Nephron progenitor cell (in vitro differentiated cells): Measurements from ENCODE around the gene LATS2.

Experiments used
- DNase-seq: peaks from one replicate; pipeline ENCODE4 v3.0.0; 2021
- H3K27ac Mint-ChIP-seq: 2 replicates; pipeline ENCODE4 v1.8.0; 2021; ENCODE audit warnings: mild to moderate bottlenecking, moderate library complexity, mixed read lengths
- H3K27me3 Mint-ChIP-seq: 2 replicates; pipeline ENCODE4 v1.8.0; 2021; ENCODE audit warnings: mild to moderate bottlenecking, low read depth, mixed read lengths; ENCODE audit not compliant: poor library complexity
- H3K36me3 Mint-ChIP-seq: 2 replicates; pipeline ENCODE4 v1.8.0; 2021; ENCODE audit warnings: low read depth, mixed read lengths
- H3K4me1 Mint-ChIP-seq: 2 replicates; pipeline ENCODE4 v1.8.0; 2021; ENCODE audit warnings: mixed read lengths
- H3K4me3 Mint-ChIP-seq: 2 replicates; pipeline ENCODE4 v1.8.0; 2021; ENCODE audit warnings: mild to moderate bottlenecking, moderate library complexity, mixed read lengths
- H3K9me3 Mint-ChIP-seq: 2 replicates; pipeline ENCODE4 v1.8.0; 2021; ENCODE audit warnings: mild to moderate bottlenecking, moderate library complexity, mixed read lengths
- CTCF ChIP-seq: fragments of 200-600 bp; sonication (generic); IDR thresholded peaks from 2 replicates; pipeline ENCODE4 v1.5.0; 2021; ENCODE audit warnings: antibody characterized with exemption

Gene LATS2

GRCh38 chr13:20977394-20977793 lies 84.0 kb downstream of the LATS2 start:
- Mint-ChIP-seq H3K27ac (no peak overlapping the region), H3K4me3 (no peak overlapping the region), H3K27me3 (no peaks in the 10 kb centered on the region), H3K9me3 (no peaks in the 10 kb centered on the region), H3K36me3 (peaks cover 58% of the 10 kb centered on the region), H3K4me1 (no peaks in the 10 kb centered on the region)
- no peak for TF ChIP-seq CTCF
- no peak for DNase-seq

DNA sequence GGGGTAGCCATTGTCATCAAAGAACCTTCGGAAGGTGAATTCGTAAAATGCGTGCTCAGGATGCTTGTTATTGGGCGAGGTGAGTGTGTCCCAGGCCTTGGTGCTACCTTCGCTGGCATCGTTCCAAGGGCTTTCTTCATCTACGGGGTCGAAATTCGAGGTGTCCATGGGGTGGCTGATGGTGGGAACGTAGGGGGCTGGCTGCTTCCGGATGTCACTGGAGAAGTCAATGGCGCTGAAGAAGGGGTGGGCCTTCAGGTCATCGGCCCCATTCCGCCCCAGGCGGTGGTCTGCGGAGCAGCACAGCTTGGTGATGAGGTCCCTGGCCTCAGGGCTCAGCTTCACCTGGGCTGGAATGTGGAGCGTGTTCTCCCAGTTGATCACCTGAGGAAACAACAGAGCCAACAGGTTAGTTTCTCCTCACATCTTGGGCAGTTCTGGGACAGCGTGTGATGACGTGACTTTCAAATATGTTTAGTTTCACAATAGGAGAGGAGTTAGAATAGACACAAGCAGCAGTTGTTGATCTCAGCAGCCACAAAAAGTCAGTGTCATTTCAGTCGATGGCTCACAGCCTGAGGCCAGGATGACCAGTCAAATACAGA lies 86.3 kb downstream of the LATS2 start:
- Mint-ChIP-seq H3K9me3 (no peaks in the 10 kb centered on the region), H3K4me3 (no peak overlapping the region), H3K4me1 (no peaks in the 10 kb centered on the region), H3K27me3 (no peaks in the 10 kb centered on the region), H3K27ac (peak overlapping the region; percentile 36), H3K36me3 (peaks cover 44% of the 10 kb centered on the region)
- TF ChIP-seq CTCF: no peak
- DNase-seq: no peak

DNA sequence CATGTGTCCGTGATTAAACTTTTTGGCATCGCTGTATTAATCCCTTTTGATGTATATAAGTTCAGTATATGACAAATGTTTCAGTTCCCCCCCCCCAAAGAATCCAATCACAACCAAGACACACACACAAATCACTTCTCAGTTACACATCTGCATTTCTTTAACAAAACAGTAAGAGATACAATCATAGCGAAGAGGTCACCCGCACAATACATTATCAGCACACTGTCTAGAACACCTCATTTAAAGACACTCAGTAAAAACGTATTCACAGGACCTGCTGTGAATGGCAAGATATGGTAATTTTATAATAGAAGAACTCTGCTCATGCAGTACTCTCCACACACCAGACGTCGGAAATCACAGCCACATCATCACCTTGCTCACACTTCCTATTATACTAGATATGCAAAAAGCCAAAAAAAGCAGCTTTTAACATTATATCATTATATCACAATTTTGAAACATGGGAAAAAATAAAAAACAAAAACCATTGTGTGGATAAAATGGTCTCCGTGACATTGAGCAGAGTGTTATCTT lies 87.4 kb downstream of the LATS2 start:
- no peak for DNase-seq
- peaks cover 2% of the 10 kb centered on the region for H3K9me3 Mint-ChIP-seq
- no peaks in the 10 kb centered on the region for H3K27me3 Mint-ChIP-seq
- H3K36me3 Mint-ChIP-seq: peaks cover 40% of the 10 kb centered on the region
- peak overlapping the region; percentile 3 for H3K27ac Mint-ChIP-seq
- H3K4me1 Mint-ChIP-seq: no peaks in the 10 kb centered on the region
- H3K4me3 Mint-ChIP-seq: no peak overlapping the region
- TF ChIP-seq CTCF: no peak

DNA sequence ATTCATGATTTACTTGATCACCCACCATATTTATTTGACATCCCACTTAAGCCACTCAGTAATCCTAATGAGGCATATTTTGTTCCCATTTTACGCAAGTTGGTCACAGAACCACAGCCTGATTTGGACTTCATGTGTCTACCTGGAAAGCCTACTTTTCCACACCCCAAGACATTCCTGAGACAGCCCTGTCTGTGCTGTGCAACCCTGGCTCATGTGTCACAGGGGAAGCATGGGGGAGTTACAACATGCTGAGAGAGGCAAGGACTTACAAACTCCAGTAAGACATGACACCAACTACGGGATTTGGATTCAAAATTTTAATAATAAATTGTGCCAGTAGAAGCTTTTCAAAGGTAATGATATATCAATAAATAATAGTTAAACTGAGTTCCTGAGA lies 88.7 kb downstream of the LATS2 start:
- Mint-ChIP-seq H3K9me3 (peaks cover 11% of the 10 kb centered on the region), H3K36me3 (peaks cover 40% of the 10 kb centered on the region), H3K4me1 (no peaks in the 10 kb centered on the region), H3K4me3 (no peak overlapping the region), H3K27me3 (no peaks in the 10 kb centered on the region), H3K27ac (no peak overlapping the region)
- no peak for TF ChIP-seq CTCF
- no peak for DNase-seq

DNA sequence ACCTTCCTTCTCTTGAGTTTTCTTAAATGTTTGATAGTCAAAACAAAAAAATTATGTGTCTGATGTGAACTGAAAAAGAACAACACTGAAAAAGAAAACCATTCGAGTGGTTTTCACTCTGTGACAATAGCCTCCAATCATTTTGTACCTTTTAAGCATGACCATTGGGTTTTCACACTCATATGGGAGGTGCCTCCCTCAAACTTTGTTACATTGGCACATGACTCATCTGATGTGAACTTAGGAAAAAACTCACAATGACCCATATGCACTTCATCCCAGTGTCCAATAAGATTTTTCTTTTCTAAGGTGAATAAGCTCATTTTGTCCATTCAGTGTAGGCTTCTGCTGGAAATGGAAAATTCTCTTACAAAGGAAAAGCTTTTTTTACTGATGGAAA lies 92.2 kb downstream of the LATS2 start:
- no peak for TF ChIP-seq CTCF

GRCh38 chr13:20968745-20969144 lies 92.6 kb downstream of the LATS2 start:
- Mint-ChIP-seq H3K27ac (no peak overlapping the region), H3K9me3 (peaks cover 15% of the 10 kb centered on the region), H3K4me1 (no peaks in the 10 kb centered on the region), H3K36me3 (peaks cover 4% of the 10 kb centered on the region), H3K27me3 (no peaks in the 10 kb centered on the region), H3K4me3 (no peak overlapping the region)
- DNase-seq: no peak
- TF ChIP-seq CTCF: no peak

More for the DNA sequence above, 92.2 kb downstream of the LATS2 start:
- Mint-ChIP-seq H3K4me1 (no peaks in the 10 kb centered on the region), H3K9me3 (peaks cover 15% of the 10 kb centered on the region), H3K27me3 (no peaks in the 10 kb centered on the region), H3K4me3 (no peak overlapping the region), H3K36me3 (peaks cover 9% of the 10 kb centered on the region), H3K27ac (no peak overlapping the region)
- no peak for DNase-seq
